NCI-H446 treated with DMSO at 0.1 percent for 48 hours (cell line): ENCODE data around the gene PAFAH1B1.

Experiments used
- DNase-seq: peaks from one replicate; lab custom pipeline; 2025; lab: John Stamatoyannopoulos, UW

Gene PAFAH1B1

GRCh38 chr17:2719861-2720260 lies 126.4 kb downstream of the PAFAH1B1 start:
- DNase-seq = no peak

- no peak for DNase-seq
Measured at GRCh38 chr17:2721603-2722002, 128.1 kb downstream of the PAFAH1B1 start.

- no peak for DNase-seq
Measured at GRCh38 chr17:2722611-2723010, 129.2 kb downstream of the PAFAH1B1 start.

GRCh38 chr17:2723505-2723996 lies 130.1 kb downstream of the PAFAH1B1 start:
- no peak for DNase-seq

GRCh38 chr17:2723997-2724783 lies 130.7 kb downstream of the PAFAH1B1 start:
- no peak for DNase-seq

GRCh38 chr17:2724784-2725164 lies 131.3 kb downstream of the PAFAH1B1 start:
- DNase-seq = no peak

GRCh38 chr17:2730764-2731353 lies 137.4 kb downstream of the PAFAH1B1 start:
- no peak for DNase-seq

- no peak for DNase-seq
Measured at GRCh38 chr17:2731807-2732206, 138.4 kb downstream of the PAFAH1B1 start.

- no peak for DNase-seq
Measured at GRCh38 chr17:2734939-2735338, 141.5 kb downstream of the PAFAH1B1 start.
